AG04449 (cell line): Measurements from ENCODE around the gene ELOVL6.
A peak's percentile ranks its signal among the peaks of the same experiment; 100 is the strongest.

Source experiments
- CTCF ChIA-PET: fragments of 350-600 bp; formaldehyde crosslinking; extraction: SDS; loops from one replicate; lab custom pipeline; 2021; ENCODE audit warnings: antibody characterized with exemption; lab: Yijun Ruan, JAX
- POLR2A ChIA-PET: fragments of 400-600, 350-600 bp; formaldehyde crosslinking; extraction: SDS; loops from one replicate; lab custom pipeline; 2020; ENCODE audit warnings: antibody characterized with exemption, inconsistent platforms; lab: Yijun Ruan, JAX
- DNase-seq: peaks from one replicate; pipeline ENCODE4 v3.0.0-alpha.2; 2010; ENCODE audit warnings: low read depth, low spot score
- H3K4me3 ChIP-seq: 2 replicates; pipeline ENCODE4 v1.5.1; 2011; ENCODE audit warnings: low read depth, mild to moderate bottlenecking, control low read depth, low read length
- TF ChIP-seq, protein P1 (sequence below): IDR thresholded peaks from one replicate; pipeline ENCODE4 v1.5.1; 2011; ENCODE audit warnings: mild to moderate bottlenecking, moderate library complexity, low read length, control low read depth, inconsistent platforms; ENCODE audit not compliant: insufficient read depth; ENCODE audit errors: missing control alignments

Gene ELOVL6

DNA sequence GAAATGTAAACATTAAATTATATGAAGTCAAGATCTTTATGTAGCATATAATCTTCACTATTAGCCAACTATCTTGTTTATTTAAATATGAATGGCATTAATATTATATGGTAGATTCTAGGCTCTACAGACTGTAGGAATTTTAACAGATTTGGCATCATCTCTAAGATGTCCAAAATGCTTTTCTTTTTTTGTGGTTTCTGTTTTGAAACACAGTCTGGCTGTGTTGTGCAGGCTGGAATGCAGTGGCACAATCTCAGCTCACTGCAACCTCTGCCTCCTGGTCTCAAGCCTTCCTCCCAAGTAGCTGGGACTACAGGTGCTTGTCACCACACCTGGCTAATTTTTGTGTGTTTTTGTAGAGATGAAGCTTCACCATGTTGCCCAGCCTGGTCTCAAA, 76.2 kb downstream of the ELOVL6 start:
- no peak overlapping the region for H3K4me3 ChIP-seq
- POLR2A ChIA-PET, result no interaction called here
- DNase-seq, result no peak
- TF ChIP-seq, protein P1, sequence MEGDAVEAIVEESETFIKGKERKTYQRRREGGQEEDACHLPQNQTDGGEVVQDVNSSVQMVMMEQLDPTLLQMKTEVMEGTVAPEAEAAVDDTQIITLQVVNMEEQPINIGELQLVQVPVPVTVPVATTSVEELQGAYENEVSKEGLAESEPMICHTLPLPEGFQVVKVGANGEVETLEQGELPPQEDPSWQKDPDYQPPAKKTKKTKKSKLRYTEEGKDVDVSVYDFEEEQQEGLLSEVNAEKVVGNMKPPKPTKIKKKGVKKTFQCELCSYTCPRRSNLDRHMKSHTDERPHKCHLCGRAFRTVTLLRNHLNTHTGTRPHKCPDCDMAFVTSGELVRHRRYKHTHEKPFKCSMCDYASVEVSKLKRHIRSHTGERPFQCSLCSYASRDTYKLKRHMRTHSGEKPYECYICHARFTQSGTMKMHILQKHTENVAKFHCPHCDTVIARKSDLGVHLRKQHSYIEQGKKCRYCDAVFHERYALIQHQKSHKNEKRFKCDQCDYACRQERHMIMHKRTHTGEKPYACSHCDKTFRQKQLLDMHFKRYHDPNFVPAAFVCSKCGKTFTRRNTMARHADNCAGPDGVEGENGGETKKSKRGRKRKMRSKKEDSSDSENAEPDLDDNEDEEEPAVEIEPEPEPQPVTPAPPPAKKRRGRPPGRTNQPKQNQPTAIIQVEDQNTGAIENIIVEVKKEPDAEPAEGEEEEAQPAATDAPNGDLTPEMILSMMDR, result no peak
- CTCF ChIA-PET, result no interaction called here

DNA sequence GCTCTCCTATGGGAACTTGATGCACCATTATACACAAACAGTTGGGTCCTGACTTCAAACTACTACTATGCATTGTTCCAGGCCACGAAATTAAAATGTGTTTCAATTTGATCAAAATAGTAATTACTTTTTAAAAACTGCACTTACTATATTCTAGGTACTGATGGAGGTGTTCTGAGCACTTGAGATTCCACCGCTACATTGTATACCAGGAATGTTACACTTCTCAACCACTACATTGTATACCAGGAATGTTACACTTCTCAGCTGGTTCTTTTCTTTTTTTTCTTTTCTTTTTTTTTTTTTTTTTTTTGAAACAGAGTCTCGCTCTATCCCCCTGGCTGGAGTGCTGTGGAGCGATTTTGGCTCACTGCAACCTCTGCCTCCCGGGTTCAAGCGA, 77.9 kb downstream of the ELOVL6 start:
- no peak for DNase-seq
- CTCF ChIA-PET, result interaction anchor here (0.6 to 0.8 kb wide), 2 partner anchors 10 kb away, joined by 3 to 4 read pairs; no protein-coding TSS in a partner anchor
- POLR2A ChIA-PET, result interaction anchor here (0.9 kb wide), 1 partner anchor 29 kb away, joined by 4 read pairs; no protein-coding TSS in a partner anchor
- TF ChIP-seq, protein P1, result no peak
- no peak overlapping the region for H3K4me3 ChIP-seq

DNA sequence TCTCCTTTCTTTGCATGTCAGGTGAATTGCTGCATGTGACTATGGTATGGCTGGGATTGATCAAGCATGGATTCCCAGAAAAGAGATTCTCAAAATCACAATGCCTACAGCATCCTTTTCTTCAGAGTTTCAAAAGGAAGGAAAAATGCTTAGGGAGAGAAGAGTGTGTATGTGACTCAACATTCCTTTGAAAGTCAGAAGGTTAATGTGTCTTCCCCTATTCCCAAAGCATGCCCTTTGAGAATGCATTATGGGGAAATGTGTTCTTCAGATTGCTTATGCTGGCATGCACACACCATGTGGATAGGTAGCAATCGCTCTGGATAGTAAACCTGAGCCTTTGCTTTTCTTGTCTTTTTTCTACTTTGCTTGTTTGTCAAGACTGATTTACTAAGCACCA, 78.5 kb downstream of the ELOVL6 start:
- TF ChIP-seq, protein P1, result no peak
- POLR2A ChIA-PET, result interaction anchor here (0.9 kb wide), 1 partner anchor 29 kb away, joined by 4 read pairs; no protein-coding TSS in a partner anchor
- CTCF ChIA-PET, result interaction anchor here (0.6 to 1.3 kb wide), 3 partner anchors 9 to 398 kb away, joined by 3 to 4 read pairs (median 4); no protein-coding TSS in a partner anchor
- DNase-seq, result peak; percentile 59
- H3K4me3 ChIP-seq, result no peak overlapping the region

DNA sequence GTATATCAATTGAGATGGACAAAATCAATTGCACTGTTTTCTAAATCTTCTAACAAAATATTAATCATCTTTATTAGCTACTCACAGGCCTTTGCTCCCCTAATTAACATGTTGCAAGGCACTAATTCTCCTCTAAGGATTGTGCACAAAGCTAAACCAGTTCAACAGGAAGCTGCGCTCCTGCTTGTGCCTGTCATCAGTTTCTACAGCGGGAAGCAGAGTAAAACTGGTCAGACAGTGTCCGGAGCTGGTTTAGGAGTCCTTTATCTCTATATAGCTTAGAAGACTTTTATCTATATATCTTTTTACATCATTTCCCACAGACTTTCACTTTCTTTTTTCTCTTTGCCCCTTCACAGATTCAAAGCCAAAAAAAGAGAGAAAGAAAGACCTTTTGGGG, 79.1 kb downstream of the ELOVL6 start:
- TF ChIP-seq, protein P1, result no peak
- POLR2A ChIA-PET, result no interaction called here
- CTCF ChIA-PET, result interaction anchor here (1.0 to 1.3 kb wide), 3 partner anchors 11 to 399 kb away, joined by 3 to 4 read pairs (median 3); no protein-coding TSS in a partner anchor
- no peak for DNase-seq
- no peak overlapping the region for H3K4me3 ChIP-seq

DNA sequence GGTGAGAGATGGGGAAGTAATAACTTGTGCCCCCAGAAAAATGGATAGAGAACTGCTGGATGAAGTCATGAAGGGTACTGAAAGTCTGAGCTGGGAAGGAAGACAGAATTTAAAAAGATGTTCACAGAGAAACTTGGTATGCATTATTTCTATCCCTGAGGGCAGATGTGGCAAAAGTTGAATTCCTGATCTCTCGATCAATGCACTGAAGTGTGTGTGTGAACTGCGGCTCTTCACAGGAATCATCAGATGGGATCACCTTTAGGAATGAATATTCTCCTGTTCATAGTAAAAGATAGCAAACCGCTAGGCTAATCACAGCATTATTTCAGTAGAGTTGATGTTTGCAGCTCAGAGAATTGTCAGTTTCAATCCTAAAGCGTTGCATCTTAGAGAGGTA, 86.4 kb downstream of the ELOVL6 start:
- no peak for DNase-seq
- ChIA-PET POLR2A (no interaction called here), CTCF (interaction anchor here (1.3 kb wide), 1 partner anchor 399 kb away, joined by 3 read pairs; no protein-coding TSS in a partner anchor)
- no peak overlapping the region for H3K4me3 ChIP-seq
- TF ChIP-seq, protein P1, result no peak

DNA sequence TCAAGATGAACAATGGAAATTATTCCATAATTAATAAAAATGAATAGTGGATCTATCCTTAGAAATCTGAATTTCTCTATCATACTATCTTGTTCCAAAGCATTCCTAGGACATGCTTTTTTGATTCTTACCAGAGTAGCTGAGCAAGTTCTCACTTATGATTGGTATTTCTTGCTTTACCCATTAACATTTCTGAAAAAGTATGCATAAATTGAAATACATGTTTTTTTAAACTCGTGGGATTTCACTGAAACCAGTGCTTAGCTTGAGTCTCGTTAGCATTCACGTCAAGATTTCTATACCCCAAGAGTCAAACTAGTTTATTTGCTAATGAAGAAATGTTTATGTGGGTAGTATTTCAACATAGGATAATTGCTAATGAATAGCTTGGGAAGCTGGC, 89.0 kb downstream of the ELOVL6 start:
- TF ChIP-seq, protein P1, result no peak
- ChIA-PET POLR2A (no interaction called here), CTCF (interaction anchor here (1.0 kb wide), 1 partner anchor 399 kb away, joined by 3 read pairs; no protein-coding TSS in a partner anchor)
- DNase-seq, result peak; percentile 66
- H3K4me3 ChIP-seq, result no peak overlapping the region
